Measurements from ENCODE around the gene PACS2.

The PACS2 gene

GRCh38 chr14:105369653-105370040 is 55.1 kb downstream of the PACS2 start:
- H3K4me3 ChIP-seq (replicated peaks; ENCODE audit: low read depth, low read length): no peak overlapping the region
- TF ChIP-seq CTCF (IDR thresholded peaks at IDR 0.05; ENCODE audit: insufficient read depth, low read length, poor library complexity, severe bottlenecking): no peak
- no peaks in the 10 kb centered on the region for H3K27me3 ChIP-seq (replicated peaks; ENCODE audit: control insufficient read depth, insufficient read depth, low read length)
- no peak for DNase-seq (ENCODE audit: extremely low read depth, insufficient read length)
- H3K36me3 ChIP-seq (ENCODE audit: control insufficient read depth, insufficient read depth, low read length): no peaks in the 10 kb centered on the region

GRCh38 chr14:105374389-105374788 is 59.8 kb downstream of the PACS2 start:
- H3K36me3 ChIP-seq (ENCODE audit: control insufficient read depth, insufficient read depth, low read length): no peaks in the 10 kb centered on the region
- no peak for TF ChIP-seq CTCF (IDR thresholded peaks at IDR 0.05; ENCODE audit: insufficient read depth, low read length, poor library complexity, severe bottlenecking)
- no peaks in the 10 kb centered on the region for H3K27me3 ChIP-seq (replicated peaks; ENCODE audit: control insufficient read depth, insufficient read depth, low read length)
- no peak overlapping the region for H3K4me3 ChIP-seq (replicated peaks; ENCODE audit: low read depth, low read length)
- no peak for DNase-seq (ENCODE audit: extremely low read depth, insufficient read length)

- Histone ChIP-seq H3K4me3 (replicated peaks; ENCODE audit: low read depth, low read length) (no peak overlapping the region), H3K36me3 (ENCODE audit: control insufficient read depth, insufficient read depth, low read length) (no peaks in the 10 kb centered on the region), H3K27me3 (replicated peaks; ENCODE audit: control insufficient read depth, insufficient read depth, low read length) (no peaks in the 10 kb centered on the region)
- no peak for DNase-seq (ENCODE audit: extremely low read depth, insufficient read length)
- TF ChIP-seq CTCF (IDR thresholded peaks at IDR 0.05; ENCODE audit: insufficient read depth, low read length, poor library complexity, severe bottlenecking): no peak
Measured at GRCh38 chr14:105375635-105376057, 61.1 kb downstream of the PACS2 start.

DNA sequence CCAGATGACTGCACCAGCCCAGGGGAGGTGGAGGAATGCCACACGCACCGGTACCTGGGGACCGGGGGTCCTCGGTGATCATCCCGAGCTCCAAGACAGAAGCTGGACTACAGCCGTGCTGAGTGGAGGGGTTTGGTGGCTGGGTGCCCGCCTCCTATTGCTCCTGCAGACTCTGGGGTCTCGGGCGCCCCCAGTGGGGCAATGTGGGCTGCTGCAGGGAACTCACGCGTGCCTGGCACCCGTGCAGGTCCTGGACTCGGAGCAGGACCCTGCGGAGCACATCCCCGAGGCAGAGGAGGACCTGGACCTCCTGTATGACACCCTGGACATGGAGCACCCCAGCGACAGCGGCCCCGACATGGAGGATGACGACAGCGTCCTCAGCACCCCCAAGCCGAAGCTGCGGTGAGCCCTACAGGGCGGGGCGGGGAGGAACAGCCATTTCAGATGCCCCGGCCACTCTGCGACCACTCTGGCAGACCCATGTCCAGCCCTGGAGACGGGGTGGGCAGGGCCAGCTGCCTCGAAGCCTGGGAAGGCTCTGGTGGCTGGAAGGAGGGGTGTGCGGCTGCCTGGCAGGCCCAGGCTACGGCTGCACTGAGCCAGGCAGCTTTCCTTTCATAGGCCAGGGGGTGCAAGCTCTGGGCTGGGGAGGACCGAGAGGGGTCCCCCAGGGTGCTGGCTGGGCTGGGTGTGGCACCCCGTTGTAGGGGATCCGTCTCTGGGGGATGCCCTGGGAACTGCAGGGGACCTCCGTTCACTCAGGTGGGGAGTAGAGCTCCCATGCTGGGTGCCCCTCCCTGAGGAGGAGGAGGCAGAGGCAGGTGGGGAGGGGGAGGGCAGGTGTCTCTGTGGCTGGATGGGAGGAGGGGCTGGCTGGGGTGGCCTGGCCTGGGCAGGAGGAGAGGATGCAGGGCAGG is 62.2 kb downstream of the PACS2 start:
- Histone ChIP-seq H3K27me3 (replicated peaks; ENCODE audit: control insufficient read depth, insufficient read depth, low read length) (no peaks in the 10 kb centered on the region), H3K36me3 (ENCODE audit: control insufficient read depth, insufficient read depth, low read length) (no peaks in the 10 kb centered on the region), H3K4me3 (replicated peaks; ENCODE audit: low read depth, low read length) (no peak overlapping the region)
- DNase-seq (ENCODE audit: extremely low read depth, insufficient read length): no peak
- TF ChIP-seq CTCF (IDR thresholded peaks at IDR 0.05; ENCODE audit: insufficient read depth, low read length, poor library complexity, severe bottlenecking): no peak

- no peak for DNase-seq (ENCODE audit: extremely low read depth, insufficient read length)
- no peak overlapping the region for H3K4me3 ChIP-seq (replicated peaks; ENCODE audit: low read depth, low read length)
- no peak for TF ChIP-seq CTCF (IDR thresholded peaks at IDR 0.05; ENCODE audit: insufficient read depth, low read length, poor library complexity, severe bottlenecking)
- H3K27me3 ChIP-seq (replicated peaks; ENCODE audit: control insufficient read depth, insufficient read depth, low read length): no peaks in the 10 kb centered on the region
- H3K36me3 ChIP-seq (ENCODE audit: control insufficient read depth, insufficient read depth, low read length): no peaks in the 10 kb centered on the region
Measured at GRCh38 chr14:105377555-105378182, 63.1 kb downstream of the PACS2 start.
